G401.6 (cell line): ENCODE measurements around the gene CAB39.
"Not testable (repeated sequence)": the region's sequence is repeated elsewhere in the genome, so short reads cannot be mapped to it uniquely, and the experiment has no call there.

ENCODE experiments used
- FAIRE-seq: peaks from 2 replicates; lab custom pipeline; 2012; peaks lifted over from hg19 to GRCh38; lab: Jason Lieb, UNC

CAB39 gene

DNA sequence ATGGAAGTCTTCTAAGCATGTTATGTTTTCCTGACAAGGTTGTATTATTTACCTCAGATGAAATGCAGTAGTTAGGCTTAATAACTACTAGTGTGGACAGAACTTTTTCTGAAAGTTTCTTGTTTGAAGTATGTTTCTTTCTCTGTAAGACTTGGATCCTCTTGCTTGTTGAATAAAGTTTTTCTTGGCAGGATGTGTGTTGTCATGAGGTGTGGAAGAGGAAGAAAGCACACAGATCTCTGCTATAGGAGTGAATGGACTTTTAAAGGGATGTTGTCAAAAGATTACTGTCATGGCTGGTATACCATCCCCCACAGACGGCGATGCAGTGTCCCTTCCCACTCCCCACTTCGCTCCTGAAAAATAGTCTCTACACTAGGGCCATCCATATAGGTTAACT, 2.6 kb downstream of the CAB39 start:
- no peak for FAIRE-seq

DNA sequence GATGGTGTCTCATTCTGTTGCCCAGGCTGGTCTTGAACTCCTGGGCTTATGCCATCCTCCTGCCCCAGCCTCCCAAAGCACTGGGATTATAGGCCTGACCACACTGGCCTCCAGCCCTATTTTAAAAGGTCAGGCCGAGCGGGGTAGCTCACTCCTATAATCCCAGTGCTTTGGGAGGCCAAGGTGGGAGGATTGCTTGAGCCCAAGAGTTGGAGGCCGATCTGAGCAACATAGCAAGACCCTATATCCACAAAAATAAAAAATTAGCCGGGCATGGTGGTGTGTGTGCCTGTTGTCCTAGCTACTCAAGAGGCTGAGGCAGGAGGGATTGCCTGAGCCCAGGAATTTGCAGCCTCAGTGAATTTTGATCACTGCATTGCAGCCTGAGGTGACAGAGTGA, 3.9 kb downstream of the CAB39 start:
- FAIRE-seq = no peak

DNA sequence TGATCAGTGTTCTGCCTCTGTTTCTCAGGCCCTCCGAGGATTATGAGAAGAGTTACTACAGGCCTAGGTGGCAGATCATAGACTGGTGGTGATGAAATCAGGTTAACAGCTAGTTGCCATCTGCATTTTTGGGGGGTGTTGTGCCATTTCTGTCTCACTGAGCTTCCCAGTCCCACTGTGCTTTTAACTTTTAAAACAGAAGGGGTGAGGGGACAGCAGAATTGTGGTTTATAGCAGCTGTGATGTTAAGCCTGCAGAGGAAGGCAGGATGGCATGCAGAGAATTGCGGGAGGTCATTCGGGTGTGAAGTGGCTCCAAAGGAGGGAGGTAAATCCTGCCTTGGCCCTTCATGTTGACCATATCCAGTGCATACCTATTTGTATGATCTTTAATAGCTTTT, 5.0 kb downstream of the CAB39 start:
- FAIRE-seq = no peak

DNA sequence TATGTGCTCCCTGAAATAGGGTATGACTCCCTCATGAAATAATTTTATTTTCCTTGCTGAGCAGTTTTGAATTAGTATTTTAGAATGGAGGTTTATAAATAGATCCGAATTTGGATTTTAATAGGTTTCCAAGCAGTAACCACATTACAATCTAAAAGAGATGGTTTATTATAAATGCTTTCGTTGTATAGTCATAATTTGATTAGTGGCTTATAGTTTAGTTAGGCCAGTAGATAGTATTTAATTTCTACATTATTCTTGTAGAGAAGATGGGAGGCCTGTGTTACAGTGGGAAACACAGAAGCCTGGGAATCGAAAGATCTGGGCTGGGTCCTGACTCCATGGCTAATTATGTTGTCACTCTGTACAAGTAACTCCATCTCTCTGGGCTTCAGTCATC, 6.7 kb downstream of the CAB39 start:
- no peak for FAIRE-seq

DNA sequence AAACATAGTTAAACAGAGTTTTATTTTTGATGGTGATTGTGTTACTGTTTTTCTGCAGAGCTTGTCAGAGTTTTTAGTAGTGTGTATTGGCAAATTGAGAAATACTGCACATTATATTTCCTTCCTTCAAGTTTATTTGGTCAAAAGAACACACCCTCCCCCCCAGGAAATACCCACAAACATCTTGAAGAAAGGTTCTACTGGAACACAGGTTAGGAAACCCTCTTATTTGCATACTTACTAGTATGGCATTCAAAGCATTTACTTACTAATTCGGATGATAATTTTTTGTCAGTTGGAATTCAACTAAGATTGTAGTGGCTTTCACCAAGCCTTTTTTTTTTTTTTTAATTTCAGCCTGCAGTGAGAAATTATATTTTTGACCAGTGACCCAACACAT, 9.1 kb downstream of the CAB39 start:
- no peak for FAIRE-seq

DNA sequence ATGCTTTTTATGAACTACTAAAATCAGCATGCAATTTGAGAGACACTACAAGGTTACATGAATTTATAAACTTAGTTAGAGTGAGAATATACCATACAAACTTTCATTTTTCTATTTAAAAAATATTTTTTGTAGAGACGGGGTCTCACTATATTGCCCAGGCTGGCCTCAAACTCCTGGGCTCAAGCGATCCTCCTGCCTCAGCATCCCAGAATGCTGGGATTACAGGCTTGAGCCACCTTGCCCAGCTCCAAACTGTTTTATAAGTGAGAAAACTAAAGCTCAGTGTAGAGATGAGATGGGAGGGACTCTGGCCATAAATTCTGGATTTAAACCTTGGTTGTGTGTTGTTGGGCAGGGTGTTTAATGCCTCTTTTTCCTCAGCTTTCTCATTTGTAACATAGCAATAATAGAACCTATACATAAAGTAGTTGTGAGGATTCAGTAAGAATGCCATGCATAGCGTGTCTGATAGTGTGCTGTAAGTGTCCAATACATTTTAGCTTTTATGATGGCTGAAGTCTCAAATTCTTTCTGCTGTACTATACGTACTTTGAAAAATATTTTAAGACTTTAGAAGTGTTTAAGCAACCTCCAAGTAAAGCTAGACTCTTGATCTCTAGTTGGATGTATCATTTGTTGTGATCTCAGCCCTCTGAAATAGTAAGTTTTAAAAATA, 9.7 kb downstream of the CAB39 start:
- FAIRE-seq = no peak

DNA sequence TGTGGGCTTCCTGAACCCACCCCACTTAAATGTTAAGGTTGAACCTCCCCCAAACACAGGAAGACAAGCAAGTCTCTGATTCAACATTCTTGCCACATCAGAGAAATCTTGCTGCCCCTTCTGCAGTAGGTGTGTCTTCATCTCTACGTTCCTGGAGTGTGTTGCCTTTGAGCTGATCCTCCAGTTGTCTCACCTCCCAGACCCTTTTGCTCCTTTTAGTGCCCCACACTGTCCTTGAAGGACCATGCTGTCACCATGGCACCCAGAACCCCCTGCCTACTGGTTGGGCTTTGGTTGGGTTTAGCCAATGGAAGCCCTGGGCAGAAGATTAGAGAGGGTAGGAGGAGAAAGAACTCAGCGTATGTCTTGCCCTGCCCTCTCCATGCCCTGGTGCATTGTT, 10.7 kb downstream of the CAB39 start:
- FAIRE-seq = no peak

DNA sequence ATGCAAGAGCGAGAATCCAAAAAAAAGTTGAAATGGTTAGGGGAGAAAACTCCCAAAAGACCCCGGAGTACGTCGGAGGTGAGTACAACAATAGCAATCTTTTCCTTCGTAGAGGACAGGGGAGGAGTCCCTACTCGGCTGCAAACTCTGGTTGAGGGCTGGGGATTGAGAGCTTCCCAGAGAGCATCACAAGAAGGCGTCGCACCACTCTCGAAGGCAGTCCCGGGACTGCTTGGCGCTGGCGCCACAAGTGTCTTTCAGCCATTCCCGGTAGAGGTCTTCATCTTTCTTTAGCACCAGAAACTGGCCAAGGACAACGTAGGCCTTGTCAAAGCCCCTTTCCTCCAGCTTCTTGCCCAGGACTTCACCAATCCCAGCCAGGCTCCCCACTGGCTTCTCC, 12.3 kb downstream of the CAB39 start:
- not testable (repeated sequence) for FAIRE-seq

DNA sequence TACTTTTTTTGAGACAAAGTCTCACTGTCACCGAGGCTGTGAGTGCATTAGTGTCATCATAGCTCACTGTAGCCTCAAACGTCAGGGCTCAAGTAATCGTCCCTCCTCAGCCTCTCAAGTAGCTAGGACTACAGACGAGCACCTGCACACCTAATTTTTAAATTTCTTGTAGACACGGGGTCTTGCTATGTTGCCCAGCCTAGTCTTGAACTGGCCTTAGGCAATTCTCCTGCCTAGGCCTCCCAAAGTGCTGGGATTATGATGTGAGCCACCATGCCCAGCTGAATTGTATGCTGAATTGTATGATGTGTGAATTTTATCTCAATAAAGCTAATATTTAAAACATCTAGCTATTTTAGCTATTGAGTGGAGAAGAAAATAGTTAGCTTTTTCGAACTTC, 18.9 kb downstream of the CAB39 start:
- no peak for FAIRE-seq

DNA sequence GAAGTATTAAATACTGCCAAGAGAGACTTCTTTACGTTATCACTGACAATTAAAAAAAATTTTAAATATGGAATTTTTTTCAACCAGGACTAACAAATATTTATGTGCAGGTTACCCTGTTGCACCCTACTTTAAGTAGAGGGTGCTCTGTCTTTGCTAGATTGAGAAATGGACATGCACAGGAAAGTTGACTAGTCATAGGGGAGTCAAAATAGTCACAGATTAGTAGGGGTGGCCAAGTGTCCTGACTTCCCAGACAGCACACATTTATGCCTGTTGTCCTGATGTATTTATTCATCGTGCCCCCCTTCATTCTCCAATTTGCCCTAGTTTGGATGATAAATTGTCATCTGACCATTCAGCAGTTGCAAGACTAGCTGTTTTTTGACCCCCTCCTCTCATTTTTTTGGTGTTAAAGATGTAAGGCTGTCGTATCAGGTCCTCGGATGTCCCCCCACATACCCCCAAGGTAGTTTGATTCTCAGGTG, 20.3 kb downstream of the CAB39 start:
- FAIRE-seq = no peak

DNA sequence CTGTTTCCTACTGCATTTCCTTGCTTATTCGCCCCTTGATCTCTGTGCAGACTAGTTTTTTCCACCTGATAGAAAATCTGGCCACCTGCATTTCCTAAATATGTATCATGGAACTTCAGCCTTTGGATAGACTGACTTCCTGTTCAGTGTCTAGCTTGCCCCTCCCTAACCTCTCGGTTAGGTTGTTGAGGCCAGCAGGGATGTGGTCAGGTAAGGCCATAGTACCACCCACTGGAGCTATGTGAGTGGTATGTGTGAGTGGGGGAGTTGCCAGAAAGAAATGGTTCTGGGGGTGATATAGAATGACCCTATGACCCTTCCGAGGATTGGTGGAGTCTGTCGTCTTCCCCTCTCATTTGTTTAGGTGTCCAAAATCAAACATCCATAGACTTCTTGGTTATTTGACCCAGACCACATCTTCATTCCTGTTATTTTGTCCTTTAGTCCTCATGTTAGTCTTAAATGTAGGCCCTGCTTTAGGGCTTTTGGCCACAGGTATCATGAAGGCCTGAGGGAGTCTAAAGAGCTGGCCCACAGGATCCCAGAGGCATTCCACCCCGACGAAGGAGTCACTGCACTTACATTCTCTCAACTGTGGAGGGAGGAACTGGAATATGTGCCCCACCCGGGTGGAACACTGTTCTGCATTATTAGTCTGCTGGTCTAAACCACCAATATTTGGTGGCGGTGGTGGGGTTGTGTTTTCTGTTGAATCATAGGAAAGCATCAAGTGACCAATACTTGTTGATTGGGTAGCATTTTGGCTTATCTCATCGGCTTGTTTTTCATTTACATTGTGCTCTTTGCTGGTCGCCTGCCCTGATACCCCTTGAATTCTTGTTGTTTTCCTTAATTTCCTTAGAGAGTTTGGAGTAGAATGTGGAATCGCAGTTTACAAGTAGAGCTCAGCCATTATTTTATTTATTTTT, 21.9 kb downstream of the CAB39 start:
- no peak for FAIRE-seq

DNA sequence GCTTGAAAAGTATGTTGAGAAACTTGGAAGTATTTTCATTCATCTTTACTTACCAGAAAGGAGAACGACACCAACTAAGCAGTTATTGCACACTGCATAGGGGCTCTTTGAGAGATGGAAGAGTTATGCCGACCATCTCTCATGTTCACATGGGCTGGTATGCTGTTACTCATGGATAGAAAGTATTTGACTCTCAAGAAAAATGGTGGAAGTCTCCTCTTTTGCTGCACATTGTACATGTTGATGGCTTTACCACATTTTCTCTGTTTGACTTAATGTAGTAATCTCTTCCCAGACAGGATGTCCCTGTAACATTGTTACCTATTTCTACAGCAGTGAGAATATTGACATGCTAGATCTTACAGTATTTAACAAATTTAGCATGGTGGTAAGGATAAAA, 23.2 kb downstream of the CAB39 start:
- FAIRE-seq = no peak

DNA sequence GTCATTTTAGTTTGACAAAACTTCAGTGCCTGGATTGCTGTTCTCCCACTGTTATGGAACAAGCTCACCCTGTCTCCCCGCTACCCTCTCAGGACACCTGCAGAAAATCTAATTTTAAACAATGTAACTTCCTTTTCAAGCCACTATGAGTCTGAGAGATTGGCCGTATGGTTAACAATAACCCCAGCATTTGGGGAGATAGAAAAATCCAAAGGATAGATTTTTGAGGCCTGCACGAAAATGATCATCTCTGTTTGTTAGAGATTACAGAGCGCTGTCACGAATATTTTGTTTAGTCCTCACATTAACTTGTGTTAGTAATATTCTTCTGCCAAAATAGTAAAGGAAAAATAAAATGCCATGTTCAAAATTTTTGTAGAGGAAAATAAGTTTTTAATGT, 24.7 kb downstream of the CAB39 start:
- FAIRE-seq = no peak

DNA sequence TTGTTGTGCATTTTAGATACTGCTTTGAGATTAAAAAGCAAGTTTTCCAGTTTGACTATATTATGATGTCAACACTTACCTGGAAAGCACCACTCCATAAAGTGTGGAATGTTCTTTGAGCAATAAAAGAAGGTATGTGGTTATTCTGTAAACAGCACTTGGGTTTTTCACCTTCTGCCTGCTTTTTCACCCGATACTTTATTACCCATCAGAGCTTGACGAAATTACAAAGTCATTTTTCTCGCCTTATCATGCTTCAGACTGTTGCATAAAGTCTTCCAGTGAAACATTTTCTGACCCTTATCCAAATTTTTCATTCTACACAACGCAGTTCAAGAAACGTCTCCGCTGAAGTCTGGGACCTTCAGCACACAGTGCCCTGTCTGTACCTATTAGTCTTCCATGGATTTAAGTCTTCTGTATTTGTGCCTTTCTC, 25.2 kb downstream of the CAB39 start:
- no peak for FAIRE-seq

DNA sequence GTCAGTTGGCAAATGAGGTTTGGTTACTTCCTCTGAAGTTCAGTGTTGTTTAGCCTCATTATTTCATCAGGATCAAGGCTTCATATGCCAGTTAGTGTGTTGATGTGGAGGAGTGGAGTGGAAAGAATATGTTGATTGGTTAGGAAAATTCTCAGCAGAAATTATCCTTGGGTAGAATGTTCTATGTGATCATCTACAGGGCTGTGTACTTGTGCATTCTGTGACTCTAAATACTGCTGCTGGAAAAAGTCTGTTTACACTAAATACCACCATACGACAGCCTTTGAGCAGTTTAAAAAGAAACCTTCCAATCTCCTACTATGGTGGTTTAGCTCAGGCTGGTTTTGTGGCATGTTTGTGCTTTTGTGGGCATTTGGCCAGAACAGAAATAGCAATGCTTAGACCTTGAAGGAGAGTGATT, 25.8 kb downstream of the CAB39 start:
- FAIRE-seq = no peak

DNA sequence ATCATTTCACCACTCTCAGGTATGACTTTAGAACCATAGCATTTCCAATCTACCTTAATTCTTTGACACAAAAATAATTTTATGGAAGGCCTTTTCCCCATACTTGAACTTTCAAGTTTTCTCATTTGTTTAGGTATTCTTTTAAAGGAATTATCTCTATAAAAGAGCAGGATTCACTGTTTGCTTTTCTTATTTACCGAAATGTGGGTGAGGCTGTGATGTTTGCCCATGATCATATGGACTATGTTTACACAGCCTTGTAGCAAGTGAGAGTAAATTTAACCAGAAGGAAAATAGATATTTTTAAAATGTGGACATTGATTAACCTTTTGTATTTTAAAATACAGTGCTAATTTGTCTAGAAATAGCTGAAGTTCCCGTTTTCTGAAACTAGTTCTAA, 26.3 kb downstream of the CAB39 start:
- FAIRE-seq = no peak

DNA sequence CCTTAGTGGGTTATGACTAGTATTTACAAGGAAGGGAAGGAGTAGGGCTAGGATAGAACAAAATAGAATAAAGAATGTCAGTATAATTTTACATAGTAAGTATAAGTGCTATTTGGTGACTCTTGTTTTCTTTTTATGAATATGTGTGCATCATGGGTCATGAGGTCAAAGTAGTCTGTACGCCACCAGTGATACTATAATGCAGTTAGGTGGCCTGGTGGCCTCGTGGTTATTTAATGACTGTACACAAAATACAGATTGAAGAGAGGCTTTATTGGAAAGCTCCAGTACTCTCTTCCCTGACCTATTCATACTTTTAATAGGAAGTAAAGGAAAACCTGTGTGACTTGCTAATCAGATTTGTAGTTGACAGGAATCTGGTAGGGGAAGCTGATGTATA, 27.3 kb downstream of the CAB39 start:
- FAIRE-seq = no peak

DNA sequence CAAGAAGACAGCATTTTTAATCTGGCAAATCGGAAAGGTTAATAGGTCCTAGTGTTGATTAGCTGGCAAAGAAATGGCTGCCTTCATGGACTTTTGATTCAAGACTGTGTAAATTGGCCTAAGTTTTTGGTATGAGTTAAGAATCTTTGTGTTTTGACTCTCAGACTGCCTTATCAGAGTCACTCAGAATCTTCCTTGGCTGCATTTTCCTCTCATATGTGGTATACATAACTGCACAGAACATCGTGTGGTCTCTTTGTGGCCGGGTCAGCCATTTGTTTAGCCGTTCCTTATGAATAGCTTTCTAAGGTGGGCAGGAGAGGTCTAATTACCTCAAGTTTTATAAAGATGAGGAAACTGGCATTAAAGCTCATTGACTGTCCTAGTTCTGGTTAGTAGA, 30.1 kb downstream of the CAB39 start:
- no peak for FAIRE-seq

DNA sequence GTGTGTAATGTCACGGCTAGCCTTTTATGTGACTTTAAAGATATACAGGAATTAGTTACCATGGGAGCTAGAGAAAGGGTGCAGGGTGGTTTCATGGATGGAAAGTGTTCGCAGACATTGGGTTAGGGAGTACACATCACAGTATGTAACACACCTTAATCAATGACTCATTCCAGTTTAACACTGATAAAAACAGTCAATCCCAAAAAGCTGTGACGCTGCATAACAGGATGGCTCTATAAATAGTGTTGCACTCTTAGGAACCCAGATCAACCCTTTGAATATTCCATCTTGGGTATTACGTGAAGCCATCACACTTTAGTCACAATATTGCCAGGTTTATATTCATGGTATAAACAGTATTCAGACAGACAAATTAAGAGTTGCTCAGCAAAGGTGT, 33.6 kb downstream of the CAB39 start:
- FAIRE-seq = no peak

DNA sequence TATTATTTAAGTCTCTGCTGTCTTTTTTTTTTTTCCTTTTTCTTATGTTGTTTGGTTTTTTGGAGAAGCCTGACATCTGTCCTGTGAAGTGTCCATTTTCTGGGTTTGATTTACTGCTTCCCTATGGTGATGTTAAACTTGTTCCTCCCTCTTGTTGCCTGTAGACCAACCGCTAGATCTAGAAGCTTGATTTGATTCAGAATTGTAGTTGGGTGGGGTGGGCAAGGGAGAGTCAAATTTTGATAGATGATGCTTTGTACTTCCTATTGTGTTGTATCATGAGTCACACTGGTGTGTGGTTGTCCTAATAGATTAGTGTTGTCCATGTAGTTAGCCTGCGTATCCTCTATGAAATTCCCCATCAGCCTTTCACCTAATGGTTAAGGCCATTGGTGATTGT, 35.4 kb downstream of the CAB39 start:
- FAIRE-seq = no peak

DNA sequence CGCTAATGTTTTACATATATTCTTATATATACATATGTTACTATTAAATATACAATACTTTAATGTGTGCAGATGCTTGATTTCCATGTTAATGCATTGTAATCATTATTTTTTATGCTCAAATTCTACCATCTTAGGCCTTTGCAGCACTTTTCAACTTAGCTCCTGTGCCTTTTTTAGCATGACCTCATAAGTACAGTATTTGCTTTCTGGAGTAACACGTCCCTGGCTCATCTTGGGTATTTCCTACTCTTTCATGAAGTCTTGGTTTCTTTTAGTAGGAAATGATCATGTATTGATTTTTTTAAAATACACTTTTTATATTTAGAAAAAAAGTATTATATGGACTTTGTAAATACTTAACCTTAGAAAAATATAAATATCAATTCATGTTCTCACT, 36.5 kb downstream of the CAB39 start:
- no peak for FAIRE-seq

DNA sequence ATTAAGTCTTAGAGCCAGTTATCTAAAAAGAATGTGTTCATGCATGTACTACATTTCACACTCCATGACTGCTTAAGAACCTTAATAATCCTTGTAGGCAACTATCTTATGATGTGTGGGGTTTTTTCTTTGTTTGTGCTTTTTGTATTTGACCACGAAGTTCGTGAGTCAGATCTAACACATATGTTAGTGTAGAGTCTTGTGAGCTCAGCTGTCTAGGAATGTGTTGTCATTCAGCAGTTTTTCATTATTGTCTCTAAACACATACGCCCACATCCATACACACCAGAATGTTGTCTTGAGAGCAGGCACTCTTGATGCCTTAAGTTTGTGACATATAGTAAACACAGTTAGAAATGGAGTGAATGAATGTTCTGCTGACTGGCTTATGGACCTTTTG, 38.4 kb downstream of the CAB39 start:
- FAIRE-seq = no peak

DNA sequence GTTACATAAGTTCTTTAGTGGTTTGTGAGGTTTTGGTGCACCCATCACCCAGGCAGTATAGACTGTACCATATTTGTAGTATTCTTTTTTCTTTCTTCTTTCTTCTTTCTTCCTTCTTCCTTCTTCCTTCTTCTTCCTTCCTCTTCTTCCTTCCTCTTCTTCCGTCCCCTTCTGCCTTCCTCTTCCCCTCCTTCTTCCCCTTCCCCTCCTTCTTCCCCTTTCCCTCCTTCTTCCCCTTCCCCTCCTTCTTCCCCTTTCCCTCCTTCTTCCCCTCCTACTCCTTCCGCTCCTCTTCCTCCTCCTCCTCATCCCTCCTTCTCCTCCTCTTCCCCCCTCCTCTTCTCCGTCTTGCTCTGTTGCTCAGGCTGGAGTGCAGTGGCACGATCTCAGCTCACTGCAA, 41.6 kb downstream of the CAB39 start:
- no peak for FAIRE-seq

DNA sequence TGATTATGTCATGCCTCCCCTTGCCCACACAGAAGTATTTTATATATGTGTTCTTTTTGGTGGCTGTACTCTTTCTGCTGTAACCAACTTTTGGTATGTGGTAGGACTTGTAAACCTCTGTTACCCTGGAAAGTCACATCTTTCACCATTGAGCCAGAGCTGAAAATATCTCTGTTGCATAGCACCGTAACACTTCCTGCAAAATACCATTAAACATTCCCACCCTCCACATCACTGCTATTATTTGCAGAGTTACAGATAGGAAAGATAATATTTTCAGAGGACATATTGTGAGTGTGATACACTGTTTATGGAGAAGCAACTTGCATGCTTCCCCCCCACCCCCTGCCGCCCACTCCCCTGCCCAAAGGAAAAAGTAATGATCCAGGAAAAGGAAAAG, 44.8 kb downstream of the CAB39 start:
- no peak for FAIRE-seq
